GM12878 (cell line): Measurements from ENCODE around the gene AGK. TPM values are rescaled to one million over a fixed set of nuclear protein-coding genes. Genes with fewer than 3 reads are reported as not detected.

Experiments
- ATAC-seq: fragments of 200-7000 bp; cut with Tn5 transposase; 3 replicates; pipeline ENCODE4 v1.9.1; 2020; ENCODE audit warnings: mild to moderate bottlenecking, moderate library complexity
- BruUV-seq: library from RNA; stranded (reverse); fragments of 400-500 nt; replicated peaks from 2 replicates; lab custom pipeline; 2021; lab: Mats Ljungman, UMichigan
- CTCF ChIA-PET: fragments of 300-600 bp; sonication (Branson Sonifier 250); formaldehyde crosslinking; extraction: SDS; loops from one replicate; lab custom pipeline; 2021; ENCODE audit warnings: inconsistent platforms; lab: Yijun Ruan, JAX
- POLR2A ChIA-PET: fragments of 350-600 bp; formaldehyde crosslinking; extraction: SDS; loops from one replicate; lab custom pipeline; 2021; ENCODE audit warnings: inconsistent platforms; lab: Charles Lee
- RAD21 ChIA-PET: fragments of 300-600 bp; sonication (Branson Sonifier 250); formaldehyde crosslinking; loops from one replicate; lab custom pipeline; 2023; ENCODE audit warnings: antibody characterized with exemption; ENCODE audit not compliant: unreplicated experiment; lab: Charles Lee
- SMC1A ChIA-PET: fragments of 300-600 bp; sonication (Branson Sonifier 250); formaldehyde crosslinking; loops from one replicate; lab custom pipeline; 2023; ENCODE audit not compliant: unreplicated experiment, uncharacterized antibody; lab: Charles Lee
- DNase-seq: peaks from one replicate; pipeline ENCODE4 v3.0.0-alpha.2; 2011; ENCODE audit warnings: low read depth, low spot score
- FAIRE-seq: peaks from 3 replicates; lab custom pipeline; 2011; peaks lifted over from hg19 to GRCh38; lab: Jason Lieb, UNC
- H2AFZ ChIP-seq: 2 replicates; pipeline ENCODE4 v1.6.0; 2011; ENCODE audit warnings: low read depth, low read length, control low read depth; ENCODE audit not compliant: control insufficient read depth
- H3K27ac ChIP-seq: 2 replicates; pipeline ENCODE4 v1.5.1; 2011; ENCODE audit warnings: control low read depth; ENCODE audit not compliant: control insufficient read depth, insufficient read depth
- H3K27me3 ChIP-seq, 2 experiments: replicated peaks in 1 of 2; 2 replicates each; pipeline versions ENCODE4 v1.6.0 to v1.6.1; 2011; ENCODE audit warnings: low read length in 1 of 2; ENCODE audit not compliant: control insufficient read depth in 2 of 2, insufficient read depth in 2 of 2
- H3K36me3 ChIP-seq, 2 experiments: 2 replicates each; pipeline ENCODE4 v1.5.1; 2011; ENCODE audit warnings: low read length in 1 of 2; ENCODE audit not compliant: control insufficient read depth in 2 of 2, insufficient read depth in 2 of 2
- H3K4me1 ChIP-seq: 2 replicates; pipeline ENCODE4 v1.6.1; 2011; ENCODE audit warnings: mild to moderate bottlenecking, low read length, moderate library complexity, mixed read lengths; ENCODE audit not compliant: control insufficient read depth, insufficient read depth
- H3K4me2 ChIP-seq: 2 replicates; pipeline ENCODE4 v1.6.0; 2011; ENCODE audit warnings: control low read depth; ENCODE audit not compliant: control insufficient read depth, insufficient read depth
- H3K4me3 ChIP-seq: fragments of 200-600 bp; sonication (generic); 2 replicates; pipeline ENCODE4 v1.5.1; 2016
- H3K79me2 ChIP-seq: 2 replicates; pipeline ENCODE4 v1.6.0; 2011; ENCODE audit warnings: low read length; ENCODE audit not compliant: control insufficient read depth, insufficient read depth
- H3K9ac ChIP-seq: 2 replicates; pipeline ENCODE4 v1.8.0; 2011; ENCODE audit warnings: low read length, control low read depth, mixed read lengths; ENCODE audit not compliant: control insufficient read depth, insufficient read depth
- H3K9me3 ChIP-seq: replicated peaks from 3 replicates; pipeline ENCODE4 v1.5.1; 2011; ENCODE audit warnings: mild to moderate bottlenecking, low read length; ENCODE audit not compliant: control insufficient read depth, insufficient read depth
- H4K20me1 ChIP-seq: 2 replicates; pipeline ENCODE4 v1.6.0; 2011; ENCODE audit not compliant: control insufficient read depth, insufficient read depth
- STAT3 ChIP-seq: IDR thresholded peaks from 2 replicates; pipeline ENCODE4 v1.6.1; 2011; ENCODE audit warnings: low read depth, low read length, improper control_type of control experiment
- ZNF207 ChIP-seq: fragments of 450-650 bp; IDR thresholded peaks from 2 replicates; pipeline ENCODE4 v1.6.1; 2014; ENCODE audit warnings: antibody characterized with exemption, mild to moderate bottlenecking, borderline replicate concordance
- WGBS: methylation state at CpG from one replicate; pipeline ENCODE4 v1.1.6; 2016; ENCODE audit warnings: low lambda C conversion rate; ENCODE audit not compliant: insufficient replicate concordance, insufficient coverage; ENCODE audit errors: missing lambda C conversion rate; 5-methylcytosine and 5-hydroxymethylcytosine counted together
- in situ Hi-C: fragments of 300-500 bp; cut with MboI; formaldehyde crosslinking; loops from 9 replicates; pipeline ENCODE4 v1.14.3; 2018; ENCODE audit warnings: mixed read lengths
- intact Hi-C: fragments of 100-400 bp; cut with micrococcal nuclease; formaldehyde crosslinking; loops from one replicate; pipeline ENCODE4 v1.14.2; 2022; ENCODE audit not compliant: unreplicated experiment
- polyA plus RNA-seq, 11 experiments: library from polyadenylated mRNA; depleted of rRNA in 4 of 11; unstranded in 6 of 11; stranded (reverse) in 5 of 11; fragments of >200 nt; fragmentation: Nextera tagmentation in 4 of 11; fragmentation: Illumina TruSeq in 1 of 11; extraction: Ambion mirVana in 4 of 11; extraction: Trizol in 1 of 11; gene quantifications; 1 replicate in 1 of 11; 2 replicates in 10 of 11; pipeline versions ENCODE4 v1.2.1 to v1.2.3, GENCODE V29; 2011 to 2016; ENCODE audit warnings: inconsistent platforms in 2 of 11, missing spikeins in 2 of 11, low read depth in 1 of 11
- total RNA-seq, 4 experiments: library from RNA; depleted of rRNA in 3 of 4; stranded (reverse); fragments of >200 nt in 3 of 4; fragmentation: Illumina TruSeq in 1 of 4; extraction: Trizol in 1 of 4; gene quantifications; 2 replicates each; pipeline versions ENCODE4 v1.2.1 to v1.2.3, GENCODE V29; 2013 to 2021
- TF ChIP-seq, protein P1 (sequence below): IDR thresholded peaks from 2 replicates; pipeline ENCODE4 v1.6.1; 2012; ENCODE audit warnings: improper control_type of control experiment, low read depth, low read length; ENCODE audit not compliant: insufficient replicate concordance

Gene AGK
- total and polyA plus RNA-seq, 10 of the 15 experiments (the other 5 are each of a cell fraction or from before 2014, with no cell fraction given) = 32.5 to 85.6 (median 47.8) TPM

GRCh38 chr7:141702892-141703291 is 151.7 kb downstream of the AGK start (continued):
- TF ChIP-seq, protein P1, sequence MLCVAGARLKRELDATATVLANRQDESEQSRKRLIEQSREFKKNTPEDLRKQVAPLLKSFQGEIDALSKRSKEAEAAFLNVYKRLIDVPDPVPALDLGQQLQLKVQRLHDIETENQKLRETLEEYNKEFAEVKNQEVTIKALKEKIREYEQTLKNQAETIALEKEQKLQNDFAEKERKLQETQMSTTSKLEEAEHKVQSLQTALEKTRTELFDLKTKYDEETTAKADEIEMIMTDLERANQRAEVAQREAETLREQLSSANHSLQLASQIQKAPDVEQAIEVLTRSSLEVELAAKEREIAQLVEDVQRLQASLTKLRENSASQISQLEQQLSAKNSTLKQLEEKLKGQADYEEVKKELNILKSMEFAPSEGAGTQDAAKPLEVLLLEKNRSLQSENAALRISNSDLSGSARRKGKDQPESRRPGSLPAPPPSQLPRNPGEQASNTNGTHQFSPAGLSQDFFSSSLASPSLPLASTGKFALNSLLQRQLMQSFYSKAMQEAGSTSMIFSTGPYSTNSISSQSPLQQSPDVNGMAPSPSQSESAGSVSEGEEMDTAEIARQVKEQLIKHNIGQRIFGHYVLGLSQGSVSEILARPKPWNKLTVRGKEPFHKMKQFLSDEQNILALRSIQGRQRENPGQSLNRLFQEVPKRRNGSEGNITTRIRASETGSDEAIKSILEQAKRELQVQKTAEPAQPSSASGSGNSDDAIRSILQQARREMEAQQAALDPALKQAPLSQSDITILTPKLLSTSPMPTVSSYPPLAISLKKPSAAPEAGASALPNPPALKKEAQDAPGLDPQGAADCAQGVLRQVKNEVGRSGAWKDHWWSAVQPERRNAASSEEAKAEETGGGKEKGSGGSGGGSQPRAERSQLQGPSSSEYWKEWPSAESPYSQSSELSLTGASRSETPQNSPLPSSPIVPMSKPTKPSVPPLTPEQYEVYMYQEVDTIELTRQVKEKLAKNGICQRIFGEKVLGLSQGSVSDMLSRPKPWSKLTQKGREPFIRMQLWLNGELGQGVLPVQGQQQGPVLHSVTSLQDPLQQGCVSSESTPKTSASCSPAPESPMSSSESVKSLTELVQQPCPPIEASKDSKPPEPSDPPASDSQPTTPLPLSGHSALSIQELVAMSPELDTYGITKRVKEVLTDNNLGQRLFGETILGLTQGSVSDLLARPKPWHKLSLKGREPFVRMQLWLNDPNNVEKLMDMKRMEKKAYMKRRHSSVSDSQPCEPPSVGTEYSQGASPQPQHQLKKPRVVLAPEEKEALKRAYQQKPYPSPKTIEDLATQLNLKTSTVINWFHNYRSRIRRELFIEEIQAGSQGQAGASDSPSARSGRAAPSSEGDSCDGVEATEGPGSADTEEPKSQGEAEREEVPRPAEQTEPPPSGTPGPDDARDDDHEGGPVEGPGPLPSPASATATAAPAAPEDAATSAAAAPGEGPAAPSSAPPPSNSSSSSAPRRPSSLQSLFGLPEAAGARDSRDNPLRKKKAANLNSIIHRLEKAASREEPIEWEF = no peak

- WGBS = 97% methylated on average over 3 of the region's 3 CpGs
- no peak for ATAC-seq
- Histone ChIP-seq H3K4me2 (no peak overlapping the region), H3K36me3 (no peaks in the 10 kb centered on the region), H3K9ac (no peak overlapping the region), H3K27ac (no peak overlapping the region), H3K9me3 (no peaks in the 10 kb centered on the region), H3K79me2 (peaks cover 18% of the 10 kb centered on the region), H4K20me1 (no peaks in the 10 kb centered on the region), H3K27me3 (peaks cover 0 to 2% of the 10 kb centered on the region in 2 experiments; a peak in 1 of 4 replicates), H3K4me3 (no peak overlapping the region), H2AFZ (no peak overlapping the region), H3K4me1 (peaks cover 4% of the 10 kb centered on the region; the same call in 1 of the 2 replicates)
- no peak for TF ChIP-seq STAT3
- no peak for TF ChIP-seq ZNF207
- no peak for DNase-seq
- in situ Hi-C loops (no loop called here), intact Hi-C loops (no loop called here)
- POLR2A ChIA-PET = no interaction called here
- FAIRE-seq = no peak
- no TSS peak for BruUV-seq
- RAD21 ChIA-PET = no interaction called here
- SMC1A ChIA-PET = no interaction called here
- CTCF ChIA-PET = interaction anchor here (3.7 kb wide), 1 partner anchor 49 kb away, joined by 17 read pairs; no protein-coding TSS in a partner anchor
Observed at GRCh38 chr7:141704112-141704511, 152.9 kb downstream of the AGK start.
